Measurements from ENCODE around the gene CPXM2. TPM values are rescaled to one million over a fixed set of nuclear protein-coding genes. Genes with fewer than 3 reads are reported as not detected.

The CPXM2 gene
- total RNA-seq, 2 experiments from 2014 or later, result not detected

GRCh38 chr10:123784216-123784615 lies 107.4 kb downstream of the CPXM2 start:
- H3K4me3 Mint-ChIP-seq, result no peak overlapping the region
- H3K36me3 Mint-ChIP-seq (ENCODE audit: low read depth), result no peaks in the 10 kb centered on the region
- POLR2A ChIA-PET, result no interaction called here

GRCh38 chr10:123783296-123783695 lies 108.3 kb downstream of the CPXM2 start:
- H3K4me3 Mint-ChIP-seq, result no peak overlapping the region
- ChIA-PET POLR2A (no interaction called here), CTCF (no interaction called here)
- no peaks in the 10 kb centered on the region for H3K9me3 ChIP-seq (ENCODE audit: control insufficient read depth in 1 of 2, insufficient read depth in 1 of 2, low read length in 2 of 2)
- H3K27me3 Mint-ChIP-seq, result peaks cover 61% of the 10 kb centered on the region
- no peaks in the 10 kb centered on the region for H3K36me3 ChIP-seq (ENCODE audit: insufficient read depth, low read length)
- DNase-seq (no peak), ATAC-seq (ENCODE audit: poor library complexity) (no peak)
- H3K4me3 ChIP-seq (ENCODE audit: low read length), result no peak overlapping the region
- H3K4me1 ChIP-seq (ENCODE audit: insufficient read depth, low read length), result no peaks in the 10 kb centered on the region
- no peaks in the 10 kb centered on the region for H3K4me1 Mint-ChIP-seq (ENCODE audit: low read depth)
- H3K36me3 Mint-ChIP-seq (ENCODE audit: low read depth), result no peaks in the 10 kb centered on the region
- no peak overlapping the region for H3K27ac Mint-ChIP-seq
- no peaks in the 10 kb centered on the region for H3K9me3 Mint-ChIP-seq
- H3K27ac ChIP-seq (ENCODE audit: low read depth in 1 of 2, low read length in 2 of 2), result no peak overlapping the region
- peaks cover 7 to 18% of the 10 kb centered on the region in 2 experiments for H3K27me3 ChIP-seq (ENCODE audit: control insufficient read depth in 1 of 2, insufficient read depth in 2 of 2, low read length in 2 of 2)
- intact Hi-C loops (cut with DNase I, micrococcal nuclease), result no loop called here
- TF ChIP-seq, protein P1, sequence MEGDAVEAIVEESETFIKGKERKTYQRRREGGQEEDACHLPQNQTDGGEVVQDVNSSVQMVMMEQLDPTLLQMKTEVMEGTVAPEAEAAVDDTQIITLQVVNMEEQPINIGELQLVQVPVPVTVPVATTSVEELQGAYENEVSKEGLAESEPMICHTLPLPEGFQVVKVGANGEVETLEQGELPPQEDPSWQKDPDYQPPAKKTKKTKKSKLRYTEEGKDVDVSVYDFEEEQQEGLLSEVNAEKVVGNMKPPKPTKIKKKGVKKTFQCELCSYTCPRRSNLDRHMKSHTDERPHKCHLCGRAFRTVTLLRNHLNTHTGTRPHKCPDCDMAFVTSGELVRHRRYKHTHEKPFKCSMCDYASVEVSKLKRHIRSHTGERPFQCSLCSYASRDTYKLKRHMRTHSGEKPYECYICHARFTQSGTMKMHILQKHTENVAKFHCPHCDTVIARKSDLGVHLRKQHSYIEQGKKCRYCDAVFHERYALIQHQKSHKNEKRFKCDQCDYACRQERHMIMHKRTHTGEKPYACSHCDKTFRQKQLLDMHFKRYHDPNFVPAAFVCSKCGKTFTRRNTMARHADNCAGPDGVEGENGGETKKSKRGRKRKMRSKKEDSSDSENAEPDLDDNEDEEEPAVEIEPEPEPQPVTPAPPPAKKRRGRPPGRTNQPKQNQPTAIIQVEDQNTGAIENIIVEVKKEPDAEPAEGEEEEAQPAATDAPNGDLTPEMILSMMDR (IDR thresholded peaks at IDR 0.05), result no peak

More at GRCh38 chr10:123784216-123784615, 107.4 kb downstream of the CPXM2 start:
- Mint-ChIP-seq H3K27ac (no peak overlapping the region), H3K4me1 (ENCODE audit: low read depth) (no peaks in the 10 kb centered on the region), H3K9me3 (no peaks in the 10 kb centered on the region), H3K27me3 (peaks cover 56% of the 10 kb centered on the region)
- TF ChIP-seq, protein P1 (IDR thresholded peaks at IDR 0.05), result no peak
- ATAC-seq (ENCODE audit: poor library complexity), result no peak
- Histone ChIP-seq H3K4me3 (ENCODE audit: low read length) (no peak overlapping the region), H3K4me1 (ENCODE audit: insufficient read depth, low read length) (no peaks in the 10 kb centered on the region), H3K9me3 (ENCODE audit: control insufficient read depth in 1 of 2, insufficient read depth in 1 of 2, low read length in 2 of 2) (peaks cover 0 to 5% of the 10 kb centered on the region in 2 experiments), H3K27ac (ENCODE audit: low read depth in 1 of 2, low read length in 2 of 2) (no peak overlapping the region), H3K27me3 (ENCODE audit: control insufficient read depth in 1 of 2, insufficient read depth in 2 of 2, low read length in 2 of 2) (peaks cover 7 to 16% of the 10 kb centered on the region in 2 experiments), H3K36me3 (ENCODE audit: insufficient read depth, low read length) (no peaks in the 10 kb centered on the region)
- CTCF ChIA-PET, result no interaction called here
- intact Hi-C loops (cut with DNase I, micrococcal nuclease), result no loop called here
- no peak for DNase-seq

GRCh38 chr10:123782549-123782948 lies 109.1 kb downstream of the CPXM2 start:
- intact Hi-C loops (cut with DNase I, micrococcal nuclease), result no loop called here
- TF ChIP-seq, protein P1 (IDR thresholded peaks at IDR 0.05), result no peak
- H3K4me1 Mint-ChIP-seq (ENCODE audit: low read depth), result no peaks in the 10 kb centered on the region
- peaks cover 2% of the 10 kb centered on the region for H3K9me3 Mint-ChIP-seq
- CTCF ChIA-PET, result no interaction called here
- H3K4me3 ChIP-seq (ENCODE audit: low read length), result no peak overlapping the region
- peaks cover 67% of the 10 kb centered on the region for H3K27me3 Mint-ChIP-seq
- no peaks in the 10 kb centered on the region for H3K4me1 ChIP-seq (ENCODE audit: insufficient read depth, low read length)
- H3K27ac Mint-ChIP-seq, result no peak overlapping the region
- ATAC-seq (ENCODE audit: poor library complexity) (no peak), DNase-seq (no peak)
- no peaks in the 10 kb centered on the region for H3K36me3 Mint-ChIP-seq (ENCODE audit: low read depth)
- H3K9me3 ChIP-seq (ENCODE audit: control insufficient read depth in 1 of 2, insufficient read depth in 1 of 2, low read length in 2 of 2), result peaks cover 0 to under 1% of the 10 kb centered on the region in 2 experiments
- POLR2A ChIA-PET, result no interaction called here
- H3K36me3 ChIP-seq (ENCODE audit: insufficient read depth, low read length), result no peaks in the 10 kb centered on the region
- H3K27ac ChIP-seq (ENCODE audit: low read depth in 1 of 2, low read length in 2 of 2), result no peak overlapping the region
- H3K4me3 Mint-ChIP-seq, result no peak overlapping the region
- peaks cover 7 to 20% of the 10 kb centered on the region in 2 experiments for H3K27me3 ChIP-seq (ENCODE audit: control insufficient read depth in 1 of 2, insufficient read depth in 2 of 2, low read length in 2 of 2)

Measured in CD4-positive, alpha-beta T cell (primary cell).